MG63 (cell line): ENCODE results near the gene EPHB2. TPM values are rescaled to one million over a fixed set of nuclear protein-coding genes. Genes with fewer than 3 reads are reported as not detected.
"Not testable (repeated sequence)": the region's sequence is repeated elsewhere in the genome, so short reads cannot be mapped to it uniquely, and the experiment has no call there.

Experiments
- DNase-seq: peaks from one replicate; pipeline ENCODE4 v3.0.0-alpha.2; 2020
- H3K27me3 ChIP-seq: fragments of 250-450 bp; sonication (Bioruptor Pico); 2 replicates; pipeline ENCODE4 v1.5.1; 2020; ENCODE audit warnings: mild to moderate bottlenecking, moderate library complexity
- H3K36me3 ChIP-seq: fragments of 250-450 bp; sonication (Bioruptor Pico); 2 replicates; pipeline ENCODE4 v1.5.1; 2020; ENCODE audit warnings: mild to moderate bottlenecking, moderate library complexity
- H3K4me3 ChIP-seq: fragments of 250-450 bp; sonication (Bioruptor Pico); 2 replicates; pipeline ENCODE4 v1.5.1; 2020; ENCODE audit warnings: mild to moderate bottlenecking, moderate library complexity
- H3K9me3 ChIP-seq: fragments of 250-450 bp; sonication (Bioruptor Pico); 2 replicates; pipeline ENCODE4 v1.5.1; 2020; ENCODE audit warnings: mild to moderate bottlenecking, moderate library complexity
- total RNA-seq: library from RNA; depleted of rRNA; stranded (reverse); fragments of >200 nt; shearing (Covaris generic); gene quantifications from 2 replicates; pipeline ENCODE4 v1.2.3, GENCODE V29; 2014; ENCODE audit warnings: low replicate concordance; rRNA removed

EPHB2 gene
- total RNA-seq = 19.6 TPM in 2 replicates

DNA sequence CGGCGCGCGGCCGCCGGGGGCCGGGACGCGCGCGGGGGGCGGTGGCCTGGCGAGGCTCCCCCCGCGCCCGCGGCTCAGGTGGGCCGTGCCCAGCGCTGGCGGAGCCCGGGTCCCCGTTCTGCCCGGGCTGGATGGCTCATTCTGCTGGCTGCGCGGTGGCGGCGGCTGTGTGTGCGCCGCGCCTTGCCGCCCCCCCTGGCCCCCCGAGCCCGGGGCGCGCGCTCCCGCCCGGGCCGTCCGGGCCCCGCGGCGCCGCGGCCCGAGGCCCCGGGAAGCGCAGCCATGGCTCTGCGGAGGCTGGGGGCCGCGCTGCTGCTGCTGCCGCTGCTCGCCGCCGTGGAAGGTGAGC lies at the start of gene EPHB2:
Gene EPHB2, plus strand, starts transcription at position 139 of the 349 bp plus-strand sequence. Its CDS starts 144 bp downstream, at position 283.
- no peaks in the 10 kb centered on the region for H3K36me3 ChIP-seq
- no peaks in the 10 kb centered on the region for H3K9me3 ChIP-seq
- no peaks in the 10 kb centered on the region for H3K27me3 ChIP-seq
- H3K4me3 ChIP-seq = peak within 1 kb of the TSS; percentile 45
- DNase-seq = peak; percentile 61

DNA sequence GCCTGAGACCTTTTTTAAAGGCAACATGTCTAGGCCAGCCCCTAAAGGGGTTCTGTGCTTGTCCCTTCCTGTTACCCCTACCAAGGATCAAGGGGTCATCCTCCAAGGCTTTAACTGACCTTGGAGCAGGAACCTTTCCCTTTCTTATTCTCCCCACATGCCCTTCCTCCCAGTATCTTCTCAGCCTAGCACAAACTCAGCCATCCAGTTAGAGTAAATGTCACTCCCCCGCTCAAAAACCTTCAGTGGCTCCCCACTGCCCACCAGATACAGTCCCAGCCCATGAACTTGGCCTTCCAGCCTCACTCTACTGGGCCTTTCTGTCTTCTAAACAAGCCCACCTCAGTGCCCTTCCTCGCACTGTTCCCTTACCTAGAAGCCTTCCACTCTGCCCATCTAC lies 48.8 kb upstream of the EPHB2 start:
- H3K4me3 ChIP-seq = no peak overlapping the region
- no peaks in the 10 kb centered on the region for H3K9me3 ChIP-seq
- no peaks in the 10 kb centered on the region for H3K36me3 ChIP-seq
- peaks cover 6% of the 10 kb centered on the region for H3K27me3 ChIP-seq
- DNase-seq = no peak

DNA sequence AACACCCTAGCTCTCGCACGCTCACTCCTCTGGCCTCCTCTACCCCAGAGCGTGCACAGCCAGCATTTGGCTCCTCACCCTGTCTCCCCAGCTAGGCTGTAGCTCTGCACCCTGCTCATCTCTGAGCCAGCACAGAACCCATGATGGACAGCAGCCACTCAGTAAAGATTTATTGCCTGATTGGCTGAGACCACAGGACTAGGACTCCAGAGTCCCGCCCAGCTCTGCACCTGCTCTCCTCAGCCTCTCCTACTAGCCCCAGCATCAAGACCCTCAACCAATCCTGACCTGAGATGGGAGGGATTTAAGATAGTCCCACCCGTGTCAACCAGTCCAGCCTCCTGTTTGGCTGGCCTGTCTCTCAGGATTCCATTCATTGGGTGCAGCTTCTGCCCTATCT lies 48.3 kb upstream of the EPHB2 start:
- H3K36me3 ChIP-seq = no peaks in the 10 kb centered on the region
- H3K4me3 ChIP-seq = no peak overlapping the region
- H3K27me3 ChIP-seq = peaks cover 8% of the 10 kb centered on the region
- peak; percentile 26 for DNase-seq
- no peaks in the 10 kb centered on the region for H3K9me3 ChIP-seq

DNA sequence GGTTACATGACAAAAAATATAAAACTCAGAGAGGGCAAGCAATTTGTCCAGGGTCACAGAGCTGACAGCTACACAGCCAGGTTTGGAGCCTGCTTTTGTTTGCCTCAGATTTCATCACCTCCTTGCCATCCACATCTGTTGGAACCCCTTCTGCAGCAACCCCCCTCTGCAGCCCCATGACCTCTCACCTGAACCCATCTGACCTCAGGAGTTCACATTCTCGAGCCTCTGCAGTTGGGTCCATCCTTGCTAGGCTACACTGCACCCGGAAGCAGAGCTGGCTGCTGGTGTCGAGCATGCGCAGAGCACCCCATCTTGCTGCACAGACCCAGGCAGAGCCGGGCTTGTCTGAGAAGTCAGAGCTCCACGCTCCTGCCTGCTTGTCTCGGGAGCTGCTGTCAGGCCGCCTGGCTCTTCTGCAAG lies 47.6 kb upstream of the EPHB2 start:
- Histone ChIP-seq H3K9me3 (no peaks in the 10 kb centered on the region), H3K4me3 (no peak overlapping the region), H3K27me3 (peaks cover 5% of the 10 kb centered on the region), H3K36me3 (no peaks in the 10 kb centered on the region)
- DNase-seq = no peak

DNA sequence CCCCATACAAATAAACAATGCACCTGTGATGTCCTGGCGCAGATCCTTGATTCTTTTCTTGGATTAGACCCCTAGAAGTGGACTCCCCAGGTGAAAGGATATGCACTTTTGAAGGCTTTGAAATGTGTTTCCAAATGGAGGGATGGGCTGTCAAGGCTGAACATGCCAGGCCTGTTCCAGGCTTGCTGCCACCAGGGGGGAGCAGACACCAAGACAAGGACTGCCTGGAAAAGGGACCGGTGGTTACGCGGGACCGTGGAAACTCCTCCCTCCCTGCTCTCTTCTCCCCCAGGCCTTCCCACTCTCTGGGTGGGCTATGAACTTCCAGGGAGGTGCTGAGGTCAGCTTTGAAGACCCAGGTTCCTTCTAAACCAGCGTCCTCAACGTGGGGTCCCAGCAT lies 44.9 kb upstream of the EPHB2 start:
- H3K9me3 ChIP-seq = no peaks in the 10 kb centered on the region
- H3K27me3 ChIP-seq = peaks cover 6% of the 10 kb centered on the region; the same call in 1 of the 2 replicates
- H3K4me3 ChIP-seq = no peak overlapping the region
- peak; percentile 14 for DNase-seq
- no peaks in the 10 kb centered on the region for H3K36me3 ChIP-seq

DNA sequence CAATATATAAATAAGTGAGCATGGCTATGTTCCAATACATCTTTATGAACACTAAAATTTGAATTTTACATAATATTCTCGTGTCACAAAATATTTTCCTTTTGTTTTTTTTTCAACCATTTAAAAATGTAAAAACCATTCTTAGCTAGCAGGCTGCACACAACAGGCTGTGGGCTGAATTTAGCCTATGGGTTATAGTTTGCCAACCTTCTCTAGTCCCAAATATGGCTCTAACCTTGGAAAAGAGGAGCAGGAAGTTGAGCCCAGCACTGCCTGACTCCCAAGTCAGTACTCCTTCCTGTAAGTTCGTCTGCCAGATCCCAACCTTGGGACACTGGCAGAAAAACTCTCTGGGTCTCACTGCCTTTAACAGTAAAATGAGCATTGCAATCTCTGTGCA lies 44.2 kb upstream of the EPHB2 start:
- DNase-seq = no peak
- Histone ChIP-seq H3K36me3 (no peaks in the 10 kb centered on the region), H3K27me3 (peaks cover 9% of the 10 kb centered on the region; the same call in 1 of the 2 replicates), H3K4me3 (no peak overlapping the region), H3K9me3 (no peaks in the 10 kb centered on the region)

DNA sequence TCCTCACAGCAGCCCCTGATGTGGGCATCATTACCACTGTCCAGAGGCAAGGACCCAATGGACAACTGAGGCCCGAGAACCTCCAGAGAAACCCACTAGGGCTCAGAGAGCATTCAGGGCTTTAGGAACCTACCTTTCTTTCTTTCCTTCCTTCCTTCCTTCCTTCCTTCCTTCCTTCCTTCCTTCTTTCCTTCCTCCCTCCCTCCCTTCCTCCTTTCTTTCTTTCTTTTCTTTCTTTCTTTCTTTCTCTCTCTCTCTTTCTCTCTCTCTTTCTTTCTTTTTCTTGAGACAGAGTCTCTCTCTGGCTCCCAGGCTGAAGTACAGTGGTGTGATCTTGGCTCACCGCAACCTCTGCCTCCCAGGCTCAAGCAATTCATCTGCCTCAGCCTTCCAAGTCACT lies 41.8 kb upstream of the EPHB2 start:
- not testable (repeated sequence) for H3K36me3 ChIP-seq, H3K27me3 ChIP-seq, DNase-seq, H3K4me3 ChIP-seq, H3K9me3 ChIP-seq

DNA sequence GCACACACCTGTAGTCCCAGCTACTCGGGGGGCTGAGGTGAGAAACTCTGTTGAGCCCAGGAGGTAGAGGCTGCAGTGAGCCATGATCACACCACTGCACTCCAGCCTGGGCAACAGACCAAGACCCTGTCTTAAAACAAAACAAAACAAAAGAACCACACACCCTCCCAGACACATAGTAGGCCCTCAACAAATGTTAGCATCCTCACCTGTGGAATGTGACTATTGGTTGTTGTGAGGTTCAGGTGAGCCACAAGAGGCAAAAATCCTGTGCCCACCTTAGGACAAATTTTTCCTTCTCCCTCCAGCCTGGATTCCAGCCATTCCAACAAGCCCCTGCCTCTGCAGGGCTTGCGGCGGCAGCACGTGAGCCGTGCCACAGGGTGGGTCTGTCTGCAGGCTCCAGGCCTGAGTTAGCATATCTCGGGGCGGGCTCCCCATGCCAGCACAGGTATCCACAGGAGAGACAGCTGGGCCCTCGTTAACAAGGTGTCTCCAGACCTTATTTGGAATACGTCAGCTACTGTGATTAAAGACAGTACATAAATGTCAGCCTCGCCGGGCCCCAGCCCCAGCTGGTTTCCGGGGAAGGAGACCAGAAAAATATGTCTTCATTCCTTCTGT lies 40.2 kb upstream of the EPHB2 start:
- H3K36me3 ChIP-seq = no peaks in the 10 kb centered on the region
- DNase-seq = no peak
- H3K27me3 ChIP-seq = peaks cover 9% of the 10 kb centered on the region; the same call in 1 of the 2 replicates
- H3K9me3 ChIP-seq = no peaks in the 10 kb centered on the region
- H3K4me3 ChIP-seq = no peak overlapping the region

DNA sequence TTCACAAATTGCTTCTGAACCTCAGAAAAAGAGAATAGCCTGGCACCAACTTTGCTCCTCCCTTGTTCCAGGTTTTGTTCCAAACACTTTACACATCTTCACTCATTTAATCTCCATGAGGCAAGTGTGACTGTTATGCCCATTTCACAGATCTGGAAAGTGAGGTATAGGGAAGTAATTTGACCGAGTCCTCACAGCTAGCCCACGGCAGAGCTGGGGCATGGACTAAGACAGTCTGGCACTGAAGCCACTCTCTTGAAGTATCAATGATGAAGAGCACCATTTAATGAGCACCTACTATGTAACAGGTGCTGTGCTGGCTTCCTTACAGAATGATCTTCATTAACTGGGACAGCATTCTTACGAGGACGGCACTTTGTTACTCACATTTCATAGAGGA lies 38.6 kb upstream of the EPHB2 start:
- no peak overlapping the region for H3K4me3 ChIP-seq
- H3K36me3 ChIP-seq = no peaks in the 10 kb centered on the region
- DNase-seq = no peak
- peaks cover 8% of the 10 kb centered on the region; the same call in 1 of the 2 replicates for H3K27me3 ChIP-seq
- no peaks in the 10 kb centered on the region for H3K9me3 ChIP-seq

DNA sequence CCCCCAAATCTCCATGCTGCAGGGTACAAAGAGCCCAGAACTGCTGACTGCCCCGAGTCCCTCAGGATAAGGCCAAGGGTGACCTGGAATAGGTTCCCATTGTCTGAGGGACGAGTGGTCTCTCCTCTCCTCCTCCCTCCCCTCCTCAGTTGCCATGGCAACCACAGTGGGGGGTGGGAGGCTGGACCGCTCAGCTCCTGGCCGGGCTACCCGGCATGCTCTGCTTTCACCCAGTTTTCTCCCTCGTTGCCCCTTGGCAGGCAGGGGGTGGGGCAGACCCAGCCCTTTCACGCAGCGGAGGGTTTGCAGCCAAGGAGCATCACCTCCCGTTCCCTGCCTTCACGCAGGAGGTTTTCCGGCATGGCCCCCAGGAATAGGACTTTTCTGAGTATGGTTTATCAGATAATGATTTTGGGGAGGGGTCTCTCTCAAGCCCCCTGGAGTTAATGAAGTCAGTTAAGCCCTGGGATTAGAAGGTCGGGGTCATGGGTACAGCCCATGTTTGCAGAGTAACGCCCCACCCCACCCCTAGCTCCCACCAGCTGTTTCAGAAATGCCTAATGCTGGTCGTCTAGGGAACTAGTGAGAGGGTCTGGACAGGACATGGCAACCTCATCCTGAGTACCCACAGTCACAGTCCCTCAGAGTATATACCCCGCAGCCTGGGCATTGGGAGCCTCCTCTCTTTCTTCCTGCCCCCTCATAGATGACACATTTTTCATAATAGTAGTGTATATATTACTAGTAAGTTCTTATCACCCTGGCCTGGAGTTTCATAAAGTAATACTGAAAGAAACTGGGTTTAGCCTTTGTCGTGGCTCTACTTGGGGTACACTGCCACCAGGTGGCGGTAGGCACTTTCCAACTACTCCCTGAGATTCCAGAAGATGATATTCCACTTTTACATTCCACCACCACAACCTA lies 36.9 kb upstream of the EPHB2 start:
- peak; percentile 30 for DNase-seq
- Histone ChIP-seq H3K36me3 (no peaks in the 10 kb centered on the region), H3K9me3 (no peaks in the 10 kb centered on the region), H3K4me3 (no peak overlapping the region), H3K27me3 (0 out of 2 replicates have a peak, but pooled peaks cover 3% of the 10 kb centered on the region)

DNA sequence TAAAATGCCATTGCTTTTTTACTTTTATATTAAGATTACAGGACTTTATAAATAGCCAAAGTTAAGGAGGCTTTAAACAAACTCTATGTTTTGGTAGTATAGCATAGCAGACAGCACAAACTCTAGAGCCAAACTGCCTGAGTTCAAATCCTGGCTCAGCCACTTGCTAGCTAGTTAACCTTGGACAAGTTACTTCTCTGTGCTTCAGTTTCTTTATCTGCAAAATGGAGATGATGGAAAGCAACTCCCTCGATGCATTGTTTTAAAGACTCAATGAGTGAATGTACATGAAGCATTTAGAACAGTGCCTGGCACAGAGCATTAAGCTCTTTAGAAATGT lies 36.3 kb upstream of the EPHB2 start:
- Histone ChIP-seq H3K4me3 (no peak overlapping the region), H3K36me3 (no peaks in the 10 kb centered on the region), H3K9me3 (no peaks in the 10 kb centered on the region), H3K27me3 (0 out of 2 replicates have a peak, but pooled peaks cover 3% of the 10 kb centered on the region)
- no peak for DNase-seq

DNA sequence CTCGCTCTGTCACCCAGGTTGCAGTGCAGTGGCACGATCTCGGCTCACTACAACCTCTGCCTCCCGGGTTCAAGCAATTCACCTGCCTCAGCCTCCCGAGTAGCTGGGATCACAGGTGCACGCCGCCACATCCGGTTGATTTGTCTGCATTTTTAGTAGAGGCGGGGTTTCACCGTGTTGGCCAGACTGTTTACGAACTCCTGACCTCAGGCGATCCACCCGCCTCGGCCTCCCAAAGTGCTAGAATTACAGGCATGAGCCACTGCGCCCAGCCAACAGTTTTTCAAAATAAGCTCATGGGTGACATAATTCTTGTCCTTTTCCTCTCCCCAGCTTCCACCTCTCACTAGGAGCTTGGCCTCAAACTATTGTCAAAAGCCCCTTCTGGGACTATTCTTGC lies 34.5 kb upstream of the EPHB2 start:
- not testable (repeated sequence) for H3K27me3 ChIP-seq, DNase-seq, H3K36me3 ChIP-seq, H3K4me3 ChIP-seq, H3K9me3 ChIP-seq

DNA sequence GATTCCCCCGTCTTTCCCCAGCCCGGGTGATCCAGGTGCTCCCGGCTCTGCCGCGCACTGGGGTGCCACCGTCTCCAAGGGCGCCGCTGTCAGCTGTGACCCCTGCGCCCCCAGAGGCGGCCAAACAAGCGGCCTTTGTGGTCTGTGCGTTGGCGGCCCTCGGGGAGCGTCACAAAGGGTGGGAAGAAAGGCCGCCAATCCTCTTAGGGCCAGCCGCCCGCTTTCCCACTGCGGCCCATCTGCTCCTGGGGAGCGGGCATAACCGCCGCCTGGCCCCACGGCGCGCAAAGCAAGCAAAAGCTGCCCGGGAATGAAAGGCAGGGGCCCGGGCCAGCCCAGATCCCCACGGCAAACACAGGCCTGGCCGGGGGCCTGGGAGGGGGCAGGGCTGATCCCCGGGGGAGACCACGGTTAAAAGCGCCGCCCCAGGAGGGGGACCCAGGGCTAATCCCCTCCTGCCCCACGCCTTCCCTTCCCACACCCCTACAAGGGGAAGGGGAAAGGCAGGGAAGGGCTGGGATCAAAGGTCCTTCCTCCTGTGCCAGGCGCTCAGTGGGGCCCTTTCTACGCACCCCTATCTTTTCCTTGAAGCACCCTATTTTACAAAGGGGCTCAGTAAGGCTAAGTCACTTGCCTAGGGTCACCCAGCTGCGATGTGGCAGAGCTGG lies 33.6 kb upstream of the EPHB2 start:
- DNase-seq = no peak
- Histone ChIP-seq H3K9me3 (no peaks in the 10 kb centered on the region), H3K27me3 (no peaks in the 10 kb centered on the region), H3K36me3 (no peaks in the 10 kb centered on the region), H3K4me3 (no peak overlapping the region)

DNA sequence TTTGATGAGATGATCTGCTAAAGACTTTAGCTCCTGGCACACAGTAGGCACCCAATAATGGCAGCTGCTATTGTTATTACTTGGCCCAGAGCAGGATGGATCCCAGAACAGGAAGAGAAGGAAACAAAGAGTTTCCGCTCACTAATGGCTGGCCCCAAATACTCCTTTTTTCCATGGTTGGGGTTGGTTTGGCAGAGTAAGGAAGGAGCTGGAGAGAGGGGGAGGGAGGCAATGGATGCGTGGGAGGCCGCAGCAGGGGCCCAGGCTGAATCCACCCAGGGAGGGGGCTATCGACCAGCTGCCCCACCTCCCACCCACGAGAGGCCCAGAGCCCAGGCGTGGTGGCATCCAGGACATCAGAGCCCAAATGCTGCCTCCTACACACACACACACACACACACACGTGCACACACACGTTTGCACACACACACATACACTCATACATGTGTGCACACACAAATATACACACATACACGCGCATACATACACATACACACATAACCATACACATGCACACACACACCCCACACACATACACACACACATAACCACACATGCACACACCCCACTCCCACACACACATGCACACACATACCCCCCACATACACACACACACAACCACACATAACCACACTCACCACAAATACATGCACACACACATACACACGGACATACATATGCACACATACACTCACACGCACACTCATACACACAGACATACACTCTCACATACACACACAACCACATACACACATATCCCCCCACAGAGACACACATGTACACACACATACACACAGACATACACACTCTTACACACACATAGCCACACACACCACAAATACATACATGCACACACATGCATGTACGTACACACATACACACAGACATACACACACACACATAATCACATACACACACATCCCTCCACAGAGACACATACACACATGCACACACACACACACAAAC lies 32.4 kb upstream of the EPHB2 start:
- Histone ChIP-seq H3K27me3 (no peaks in the 10 kb centered on the region), H3K4me3 (no peak overlapping the region), H3K9me3 (no peaks in the 10 kb centered on the region), H3K36me3 (no peaks in the 10 kb centered on the region)
- no peak for DNase-seq

DNA sequence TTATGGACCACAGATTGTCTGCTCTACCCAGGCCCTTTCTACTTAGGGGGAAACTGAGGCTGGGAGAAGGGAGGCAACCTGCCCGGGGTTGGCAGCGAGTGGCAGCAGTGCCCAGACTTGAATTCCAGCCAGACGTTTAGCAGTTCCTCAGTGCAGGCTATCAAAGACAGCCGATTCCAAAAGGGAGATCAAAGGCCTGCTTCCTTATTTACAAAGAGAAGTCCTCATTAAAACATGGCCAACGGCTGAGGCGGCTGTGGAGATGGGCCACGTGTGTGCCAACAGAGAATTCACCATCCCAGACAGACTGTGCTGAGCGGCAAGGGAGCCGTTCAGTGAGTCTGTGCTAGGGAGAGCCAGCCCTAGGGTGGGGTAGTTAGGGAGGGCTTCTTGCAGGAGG lies 29.9 kb upstream of the EPHB2 start:
- no peak for DNase-seq
- Histone ChIP-seq H3K4me3 (no peak overlapping the region), H3K27me3 (no peaks in the 10 kb centered on the region), H3K9me3 (no peaks in the 10 kb centered on the region), H3K36me3 (no peaks in the 10 kb centered on the region)

DNA sequence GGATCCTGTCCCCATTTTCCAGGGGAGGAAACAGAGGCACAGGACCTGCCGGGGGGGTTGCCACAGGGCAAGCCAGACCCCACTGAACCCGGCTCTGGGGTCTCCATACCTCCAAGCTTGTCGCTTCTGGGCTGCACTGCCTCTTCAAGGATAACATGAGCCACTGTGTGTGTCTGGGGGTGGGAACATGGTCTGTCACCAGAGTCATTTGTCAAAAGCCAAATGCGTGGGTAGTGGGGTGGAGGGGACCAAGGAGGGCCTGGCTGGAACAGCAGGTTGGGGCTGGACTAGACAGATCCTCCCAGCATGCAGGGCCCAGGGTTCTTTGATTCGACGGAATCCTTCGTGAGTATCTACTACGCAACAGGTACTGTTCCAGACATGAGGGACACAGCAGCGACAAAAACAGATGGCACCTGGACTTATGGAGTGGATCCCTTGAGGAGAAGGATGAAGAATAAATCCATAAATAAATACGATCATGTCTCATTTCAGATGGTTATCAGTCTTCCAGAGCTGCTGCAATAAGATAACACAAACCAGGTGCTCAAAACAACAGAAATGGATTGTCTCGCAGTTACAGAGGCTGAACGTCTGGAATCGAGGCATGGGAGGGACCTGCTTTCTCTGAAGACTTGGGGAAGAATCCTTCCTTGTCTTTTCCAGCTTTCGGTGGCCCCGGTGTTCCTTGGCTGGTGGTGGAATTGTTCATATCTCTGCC lies 28.9 kb upstream of the EPHB2 start:
- no peak for DNase-seq
- H3K36me3 ChIP-seq = no peaks in the 10 kb centered on the region
- H3K4me3 ChIP-seq = no peak overlapping the region
- no peaks in the 10 kb centered on the region for H3K9me3 ChIP-seq
- H3K27me3 ChIP-seq = no peaks in the 10 kb centered on the region
